Lower leg skin (tissue), 4 donors: Measurements from ENCODE around the gene SUCLG1. TPM values are rescaled to one million over a fixed set of nuclear protein-coding genes. Genes with fewer than 3 reads are reported as not detected.

ENCODE experiments used
- DNase-seq, 2 donors: peaks; one replicate each; pipeline ENCODE4 v3.0.0-alpha.2; 2019; ENCODE audit warnings: low spot score in 2 of 2
- H3K4me3 ChIP-seq: fragments of 200-600 bp; sonication (generic); 2 replicates; pipeline ENCODE4 v1.5.1; 2017; ENCODE audit warnings: mild to moderate bottlenecking, low read depth; ENCODE audit not compliant: poor library complexity, severe bottlenecking
- CTCF ChIP-seq, 3 donors: fragments of 450-650 bp; IDR thresholded peaks; one replicate each; pipeline ENCODE4 v1.5.1; 2016; ENCODE audit warnings: antibody characterized with exemption in 3 of 3, mild to moderate bottlenecking in 3 of 3, moderate library complexity in 2 of 3
- POLR2A ChIP-seq, 2 donors: fragments of 450-650 bp; IDR thresholded peaks; one replicate each; pipeline ENCODE4 v1.6.1; 2016 to 2017; ENCODE audit warnings: antibody characterized with exemption in 2 of 2, mild to moderate bottlenecking in 1 of 2, moderate library complexity in 1 of 2
- WGBS, 2 donors: methylation state at CpG; one replicate each; pipeline ENCODE4 v1.1.5; 2018; 5-methylcytosine and 5-hydroxymethylcytosine counted together
- intact Hi-C: fragments of 100-400 bp; cut with DNase I; formaldehyde crosslinking; loops from one replicate; pipeline ENCODE4 v1.15.0; 2023; ENCODE audit warnings: low total_unique reads
- total RNA-seq, 4 donors: library from RNA; depleted of rRNA; stranded (reverse); fragments of >200 nt; gene quantifications; one replicate each; pipeline ENCODE4 v1.1.0, GENCODE V29; 2016

The SUCLG1 gene
- total RNA-seq, 4 donors from 2014 or later: 47.7 to 83.8 (median 61.1) TPM

- no peak for DNase-seq
- no peak overlapping the region for H3K4me3 ChIP-seq
- TF ChIP-seq POLR2A (IDR thresholded peaks at IDR 0.05) (no peak), CTCF (IDR thresholded peaks at IDR 0.05) (no peak)
- intact Hi-C loops: no loop called here
- 50 to 80% methylated on average over 1 of the region's 1 CpG for WGBS, 2 donors
Measured at GRCh38 chr2:84389794-84390193, 69.3 kb downstream of the SUCLG1 start.

- WGBS, 2 donors: 75 to 87% methylated on average over 7 to 9 of the region's 9 CpGs
- no peak for TF ChIP-seq CTCF (IDR thresholded peaks at IDR 0.05)
- no peak for TF ChIP-seq POLR2A (IDR thresholded peaks at IDR 0.05)
- no peak for DNase-seq
- intact Hi-C loops: no loop called here
- H3K4me3 ChIP-seq: no peak overlapping the region
Measured at GRCh38 chr2:84388921-84389490, 70.1 kb downstream of the SUCLG1 start.

GRCh38 chr2:84388133-84388532 is 70.9 kb downstream of the SUCLG1 start:
- TF ChIP-seq POLR2A (IDR thresholded peaks at IDR 0.05) (no peak), CTCF (IDR thresholded peaks at IDR 0.05) (no peak)
- no peak overlapping the region for H3K4me3 ChIP-seq
- WGBS, 2 donors: 21 to 26% methylated on average over 1 of the region's 1 CpG
- no peak for DNase-seq
- intact Hi-C loops: no loop called here

- H3K4me3 ChIP-seq: no peak overlapping the region
- no peak for DNase-seq
- intact Hi-C loops: no loop called here
- TF ChIP-seq CTCF (IDR thresholded peaks at IDR 0.05) (no peak), POLR2A (IDR thresholded peaks at IDR 0.05) (no peak)
- WGBS, 2 donors: 14 to 16% methylated on average over 7 of the region's 7 CpGs
Measured at GRCh38 chr2:84386336-84387040, 72.6 kb downstream of the SUCLG1 start.

- intact Hi-C loops: no loop called here
- WGBS, 2 donors: 79 to 83% methylated on average over 2 of the region's 2 CpGs
- H3K4me3 ChIP-seq: no peak overlapping the region
- no peak for TF ChIP-seq POLR2A (IDR thresholded peaks at IDR 0.05)
- TF ChIP-seq CTCF (IDR thresholded peaks at IDR 0.05): no peak
- DNase-seq: no peak
Measured at GRCh38 chr2:84383271-84383670, 75.8 kb downstream of the SUCLG1 start.

GRCh38 chr2:84380875-84381274 is 78.2 kb downstream of the SUCLG1 start:
- no peak for TF ChIP-seq CTCF (IDR thresholded peaks at IDR 0.05)
- intact Hi-C loops: no loop called here
- no peak overlapping the region for H3K4me3 ChIP-seq
- DNase-seq: no peak
